Measurements from ENCODE around the gene BBS7.

The BBS7 gene

DNA sequence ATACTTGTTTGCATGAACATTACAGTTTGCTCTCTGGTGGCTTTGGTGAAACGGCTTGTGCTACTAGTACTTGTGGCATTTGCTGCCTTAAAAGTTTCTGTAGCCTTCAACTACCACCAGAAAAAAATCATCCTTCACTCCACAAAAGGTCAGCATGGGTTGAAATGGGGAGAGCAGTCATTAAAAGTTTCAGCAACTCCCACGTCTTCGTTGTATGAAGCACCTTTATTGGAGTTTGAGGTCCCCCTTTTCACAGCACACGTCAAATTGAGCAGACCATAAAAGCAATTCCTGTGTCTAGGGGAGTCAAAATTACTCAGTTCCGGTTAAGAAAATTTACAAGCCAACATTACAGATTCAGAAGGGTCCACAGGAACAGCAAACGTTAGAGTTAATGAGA lies 23.6 kb downstream of the BBS7 start:
- H3K4me3 ChIP-seq (ENCODE audit: low read depth, low read length) = no peak overlapping the region
- TF ChIP-seq, protein P1, sequence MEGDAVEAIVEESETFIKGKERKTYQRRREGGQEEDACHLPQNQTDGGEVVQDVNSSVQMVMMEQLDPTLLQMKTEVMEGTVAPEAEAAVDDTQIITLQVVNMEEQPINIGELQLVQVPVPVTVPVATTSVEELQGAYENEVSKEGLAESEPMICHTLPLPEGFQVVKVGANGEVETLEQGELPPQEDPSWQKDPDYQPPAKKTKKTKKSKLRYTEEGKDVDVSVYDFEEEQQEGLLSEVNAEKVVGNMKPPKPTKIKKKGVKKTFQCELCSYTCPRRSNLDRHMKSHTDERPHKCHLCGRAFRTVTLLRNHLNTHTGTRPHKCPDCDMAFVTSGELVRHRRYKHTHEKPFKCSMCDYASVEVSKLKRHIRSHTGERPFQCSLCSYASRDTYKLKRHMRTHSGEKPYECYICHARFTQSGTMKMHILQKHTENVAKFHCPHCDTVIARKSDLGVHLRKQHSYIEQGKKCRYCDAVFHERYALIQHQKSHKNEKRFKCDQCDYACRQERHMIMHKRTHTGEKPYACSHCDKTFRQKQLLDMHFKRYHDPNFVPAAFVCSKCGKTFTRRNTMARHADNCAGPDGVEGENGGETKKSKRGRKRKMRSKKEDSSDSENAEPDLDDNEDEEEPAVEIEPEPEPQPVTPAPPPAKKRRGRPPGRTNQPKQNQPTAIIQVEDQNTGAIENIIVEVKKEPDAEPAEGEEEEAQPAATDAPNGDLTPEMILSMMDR (IDR thresholded peaks at IDR 0.05; ENCODE audit: insufficient read depth, low read length, missing control alignments) = no peak
- ChIA-PET CTCF (no interaction called here), POLR2A (no interaction called here)
- DNase-seq (ENCODE audit: low read depth, low spot score) = no peak

DNA sequence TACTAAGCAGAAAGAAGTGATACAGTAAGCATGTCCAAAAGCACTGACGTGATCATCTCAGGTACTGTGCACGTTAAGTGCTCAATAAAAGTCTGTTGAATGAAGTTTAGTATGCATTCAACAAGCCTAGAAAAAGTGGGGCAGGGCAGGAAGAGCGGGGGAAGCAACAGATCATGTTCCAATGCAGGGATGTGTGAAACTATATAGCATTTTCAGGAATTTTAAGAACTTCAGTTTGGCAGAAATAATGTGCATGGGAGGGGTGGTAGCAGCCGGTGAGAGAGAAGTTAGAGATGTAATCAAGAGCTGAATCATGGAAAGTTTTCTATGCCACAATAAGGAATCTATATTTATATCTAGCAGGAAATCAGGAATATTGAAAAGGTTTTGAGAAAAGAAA lies 27.4 kb downstream of the BBS7 start:
- CTCF ChIA-PET = no interaction called here
- POLR2A ChIA-PET = no interaction called here
- DNase-seq (ENCODE audit: low read depth, low spot score) = no peak
- TF ChIP-seq, protein P1 (IDR thresholded peaks at IDR 0.05; ENCODE audit: insufficient read depth, low read length, missing control alignments) = no peak
- H3K4me3 ChIP-seq (ENCODE audit: low read depth, low read length) = no peak overlapping the region

DNA sequence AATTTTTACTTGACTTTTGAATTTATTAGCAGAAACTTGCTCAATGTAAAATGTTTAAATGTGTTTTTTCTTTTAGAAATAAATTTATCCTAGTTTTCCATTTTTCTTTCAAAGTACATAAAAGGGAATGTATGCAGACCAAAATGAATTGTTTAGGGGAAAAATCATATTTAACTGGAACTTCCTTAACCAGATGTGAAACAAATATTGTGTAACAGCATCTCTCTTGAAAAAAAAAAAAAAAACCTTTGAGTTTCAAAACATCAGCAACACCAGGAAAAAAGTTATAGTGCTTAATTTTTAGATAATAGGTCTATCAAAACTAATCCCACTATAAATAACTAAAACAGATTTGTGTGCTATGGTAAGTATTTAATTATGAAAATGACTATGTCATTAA lies 32.1 kb downstream of the BBS7 start:
- H3K4me3 ChIP-seq (ENCODE audit: low read depth, low read length) = no peak overlapping the region
- ChIA-PET POLR2A (no interaction called here), CTCF (no interaction called here)
- TF ChIP-seq, protein P1 (IDR thresholded peaks at IDR 0.05; ENCODE audit: insufficient read depth, low read length, missing control alignments) = no peak
- no peak for DNase-seq (ENCODE audit: low read depth, low spot score)

DNA sequence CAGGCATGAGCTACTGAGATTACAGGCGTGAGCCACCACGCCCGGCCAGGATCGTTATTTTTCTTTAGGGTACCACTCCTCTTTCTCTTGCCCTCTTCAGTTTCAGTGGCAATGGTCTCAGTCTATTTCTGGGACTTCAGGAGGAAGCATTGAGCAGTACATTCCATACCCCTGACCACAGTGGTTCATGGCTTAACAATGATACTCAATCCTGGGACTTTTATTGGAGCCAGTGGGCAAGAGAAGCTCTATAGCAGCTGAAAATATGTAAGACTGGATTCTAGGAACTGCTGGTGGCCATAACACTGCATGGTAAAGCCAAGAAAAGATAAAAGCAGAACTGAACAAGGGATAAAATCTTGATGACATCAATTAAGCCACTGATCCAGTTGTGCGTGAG lies 40.8 kb downstream of the BBS7 start:
- H3K4me3 ChIP-seq (ENCODE audit: low read depth, low read length) = no peak overlapping the region
- ChIA-PET POLR2A (no interaction called here), CTCF (no interaction called here)
- TF ChIP-seq, protein P1 (IDR thresholded peaks at IDR 0.05; ENCODE audit: insufficient read depth, low read length, missing control alignments) = no peak
- no peak for DNase-seq (ENCODE audit: low read depth, low spot score)

DNA sequence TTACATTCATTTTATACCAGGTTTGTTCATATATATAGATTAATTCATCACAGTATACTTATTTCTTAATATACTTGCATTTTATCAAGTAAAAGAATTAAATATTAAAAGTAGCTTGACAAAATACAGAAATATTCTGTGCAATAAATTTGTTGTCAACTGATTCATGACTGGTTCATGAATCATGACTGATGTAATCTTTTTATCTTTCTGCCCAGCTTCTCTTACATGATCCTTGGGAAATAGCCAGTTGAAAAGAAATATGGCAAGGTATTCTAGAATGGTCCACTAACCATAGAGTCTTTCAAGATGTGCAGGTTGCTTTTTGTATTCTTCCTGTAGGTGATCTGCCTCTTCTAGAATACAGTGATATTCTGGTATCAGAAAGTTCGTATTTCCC lies 42.4 kb downstream of the BBS7 start:
- CTCF ChIA-PET = interaction anchor here (1.2 to 1.4 kb wide), 2 partner anchors 9 to 750 kb away, joined by 3 to 5 read pairs; no protein-coding TSS in a partner anchor
- H3K4me3 ChIP-seq (ENCODE audit: low read depth, low read length) = no peak overlapping the region
- POLR2A ChIA-PET = interaction anchor here (0.7 kb wide), 1 partner anchor 160 kb away, joined by 3 read pairs; no protein-coding TSS in a partner anchor
- DNase-seq (ENCODE audit: low read depth, low spot score) = no peak
- TF ChIP-seq, protein P1 (IDR thresholded peaks at IDR 0.05; ENCODE audit: insufficient read depth, low read length, missing control alignments) = no peak

DNA sequence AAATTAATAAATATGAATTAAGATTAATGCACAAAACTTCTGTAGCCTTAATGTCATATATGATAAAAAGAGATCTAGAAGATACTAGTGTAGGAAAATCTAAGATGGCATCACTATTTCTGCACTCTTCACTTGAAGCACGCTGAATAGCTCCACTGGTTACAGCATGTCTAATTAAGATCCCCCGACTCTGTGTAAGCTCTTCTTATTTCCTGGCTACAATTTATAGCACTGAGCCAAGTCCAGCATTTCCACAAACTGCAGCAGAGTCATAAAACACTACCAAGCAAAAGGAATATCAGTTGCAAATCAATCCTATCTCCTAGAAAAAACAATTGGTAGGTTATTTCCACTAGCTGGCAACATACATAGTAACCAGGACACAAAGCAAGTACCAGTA lies 45.3 kb downstream of the BBS7 start:
- DNase-seq (ENCODE audit: low read depth, low spot score) = no peak
- TF ChIP-seq, protein P1 (IDR thresholded peaks at IDR 0.05; ENCODE audit: insufficient read depth, low read length, missing control alignments) = no peak
- ChIA-PET CTCF (interaction anchor here (1.4 to 1.5 kb wide), 3 partner anchors 11 to 454 kb away, joined by 3 to 7 read pairs (median 5); no protein-coding TSS in a partner anchor), POLR2A (no interaction called here)
- H3K4me3 ChIP-seq (ENCODE audit: low read depth, low read length) = no peak overlapping the region
